K562 (cell line): ENCODE measurements around the gene RUNX1. TPM values are rescaled to one million over a fixed set of nuclear protein-coding genes. Genes with fewer than 3 reads are reported as not detected.
A peak's percentile ranks its signal among the peaks of the same experiment; 100 is the strongest.

Experiments used
- ATAC-seq: fragments of 200-7000 bp; cut with Tn5 transposase; 3 replicates; pipeline ENCODE4 v1.9.1; 2020; ENCODE audit warnings: moderate library complexity
- BruUV-seq: library from RNA; stranded (reverse); fragments of 400-500 nt; replicated peaks from 2 replicates; lab custom pipeline; 2021; lab: Mats Ljungman, UMichigan
- CTCF ChIA-PET: fragments of 300-600 bp; formaldehyde crosslinking; extraction: SDS; loops from one replicate; lab custom pipeline; 2021; ENCODE audit warnings: low intra/inter-chr PET ratio; lab: Yijun Ruan, JAX
- POLR2A ChIA-PET: fragments of 300-600, 350-650 bp; sonication (Branson Sonifier 250); formaldehyde crosslinking; extraction: SDS; loops from one replicate; lab custom pipeline; 2021; ENCODE audit warnings: antibody characterized with exemption, inconsistent platforms; lab: Yijun Ruan, JAX
- DNase-seq, 4 experiments: peaks; one replicate each; pipeline versions ENCODE4 v3.0.0 to v3.0.0-alpha.2; 2011 to 2018; ENCODE audit warnings: low spot score in 3 of 4, mixed read lengths in 3 of 4; ENCODE audit errors: extremely low read depth in 1 of 4
- FAIRE-seq: peaks from 2 replicates; lab custom pipeline; 2011; peaks lifted over from hg19 to GRCh38; lab: Jason Lieb, UNC
- H2AFZ ChIP-seq: 2 replicates; pipeline ENCODE4 v1.6.0; 2011; ENCODE audit warnings: low read depth, low read length, control low read depth, inconsistent platforms
- H3K27ac ChIP-seq: fragments of 200-600 bp; 3 replicates; pipeline ENCODE4 v1.8.0; 2011; ENCODE audit warnings: low read depth, mild to moderate bottlenecking, control low read depth, inconsistent platforms, low read length, moderate library complexity, mixed read lengths; ENCODE audit errors: extremely low read depth
- H3K27me3 ChIP-seq, 2 experiments: fragments of 300-600 bp in 1 of 2; 2 replicates in 1 of 2; 3 replicates in 1 of 2; pipeline versions ENCODE4 v1.6.0 to v1.8.0; 2011; ENCODE audit warnings: inconsistent platforms in 2 of 2, low read length in 2 of 2, mild to moderate bottlenecking in 1 of 2, mixed read lengths in 1 of 2, moderate library complexity in 1 of 2; ENCODE audit not compliant: control insufficient read depth in 2 of 2, insufficient read depth in 2 of 2
- H3K36me3 ChIP-seq: fragments of 300-600 bp; 3 replicates; pipeline ENCODE4 v1.8.0; 2011; ENCODE audit warnings: mild to moderate bottlenecking, low read length, inconsistent platforms; ENCODE audit not compliant: control insufficient read depth, insufficient read depth
- H3K4me1 ChIP-seq, 2 experiments: fragments of 200-600 bp in 1 of 2; replicated peaks in 1 of 2; 2 replicates in 1 of 2; 3 replicates in 1 of 2; pipeline versions ENCODE4 v1.5.1 to v1.8.0; 2011; ENCODE audit warnings: inconsistent platforms in 2 of 2, low read length in 2 of 2, mild to moderate bottlenecking in 1 of 2, mixed read lengths in 1 of 2, moderate library complexity in 1 of 2; ENCODE audit not compliant: control insufficient read depth in 2 of 2, insufficient read depth in 2 of 2
- H3K4me2 ChIP-seq: 2 replicates; pipeline ENCODE4 v1.6.1; 2011; ENCODE audit warnings: low read length, control low read depth, inconsistent platforms, mixed read lengths; ENCODE audit not compliant: insufficient read depth
- H3K4me3 ChIP-seq: fragments of 200-600 bp; sonication (generic), shearing (Covaris generic); 2 replicates; pipeline ENCODE4 v1.5.1; 2016; ENCODE audit warnings: control low read depth, inconsistent platforms
- H3K79me2 ChIP-seq: fragments of 200-600 bp; 3 replicates; pipeline ENCODE4 v1.8.0; 2011; ENCODE audit warnings: low read length, inconsistent platforms; ENCODE audit not compliant: control insufficient read depth, insufficient read depth
- H3K9ac ChIP-seq, 2 experiments: 2 replicates each; pipeline versions ENCODE4 v1.6.0 to v1.6.1; 2011; ENCODE audit warnings: low read depth in 2 of 2, low read length in 2 of 2, control low read depth in 1 of 2, inconsistent platforms in 1 of 2, mild to moderate bottlenecking in 1 of 2, mixed read lengths in 1 of 2; ENCODE audit not compliant: insufficient read depth in 1 of 2
- H3K9me1 ChIP-seq: one replicate; pipeline ENCODE4 v1.6.0; 2011; ENCODE audit warnings: inconsistent platforms, mild to moderate bottlenecking, low read length, moderate library complexity; ENCODE audit not compliant: control insufficient read depth, insufficient read depth
- H3K9me3 ChIP-seq: replicated peaks from 2 replicates; pipeline ENCODE4 v1.5.1; 2011; ENCODE audit warnings: low read depth, low read length, inconsistent platforms; ENCODE audit not compliant: control insufficient read depth, insufficient read depth
- H4K20me1 ChIP-seq: replicated peaks from 2 replicates; pipeline ENCODE4 v1.6.1; 2011; ENCODE audit warnings: low read length, inconsistent platforms, mixed read lengths; ENCODE audit not compliant: control insufficient read depth, insufficient read depth
- ATF4 ChIP-seq: fragments of 450-650 bp; formaldehyde crosslinking; IDR thresholded peaks from 2 replicates; pipeline ENCODE4 v1.4.0; 2022; ENCODE audit warnings: mild to moderate bottlenecking, moderate library complexity
- CBFA2T3 ChIP-seq: fragments of 450-650 bp; IDR thresholded peaks from 2 replicates; pipeline ENCODE4 v1.6.1; 2017
- CBX3 ChIP-seq, 2 experiments: IDR thresholded peaks; 1 replicate in 1 of 2; 2 replicates in 1 of 2; pipeline ENCODE4 v1.6.1; 2012; ENCODE audit warnings: inconsistent platforms in 2 of 2, low read length in 2 of 2, borderline replicate concordance in 1 of 2, control low read depth in 1 of 2
- LCOR ChIP-seq: sonication (generic); formaldehyde crosslinking; IDR thresholded peaks from 2 replicates; pipeline ENCODE4 v1.8.0; 2022; ENCODE audit warnings: mild to moderate bottlenecking, missing genetic modification reagents
- MIER1 ChIP-seq: fragments of 450-650 bp; IDR thresholded peaks from 2 replicates; pipeline ENCODE4 v1.6.1; 2016; ENCODE audit warnings: antibody characterized with exemption, mild to moderate bottlenecking, low read depth
- PTBP1 ChIP-seq: fragments of 200-400 bp; formaldehyde crosslinking; IDR thresholded peaks from 2 replicates; pipeline ENCODE4 v1.6.1; 2017; ENCODE audit warnings: low read depth, low read length
- RFX1 ChIP-seq: fragments of 450-650 bp; IDR thresholded peaks from 2 replicates; pipeline ENCODE4 v1.6.1; 2016; ENCODE audit warnings: mild to moderate bottlenecking, moderate library complexity
- RFX5 ChIP-seq: IDR thresholded peaks from 2 replicates; pipeline ENCODE4 v1.6.1; 2011; ENCODE audit warnings: low read depth, mild to moderate bottlenecking, improper control_type of control experiment, low read length
- STAT5B ChIP-seq: fragments of 250-450 bp; sonication (Bioruptor Pico); IDR thresholded peaks from 2 replicates; pipeline ENCODE4 v1.8.0; 2021; ENCODE audit warnings: mild to moderate bottlenecking, inconsistent platforms
- TAF1 ChIP-seq: IDR thresholded peaks from 2 replicates; pipeline ENCODE4 v1.6.1; 2011; ENCODE audit warnings: mild to moderate bottlenecking, low read length, moderate library complexity; ENCODE audit not compliant: insufficient read depth, control insufficient read depth, severe bottlenecking; ENCODE audit errors: extremely low read depth
- ZNF121 ChIP-seq: sonication (generic); formaldehyde crosslinking; conservative IDR thresholded peaks from 2 replicates; pipeline ENCODE4 v1.8.0; 2022; ENCODE audit warnings: missing genetic modification reagents
- ZNF354B ChIP-seq: fragments of 250-450 bp; sonication (Bioruptor Pico); IDR thresholded peaks from 2 replicates; pipeline ENCODE4 v1.4.0; 2020
- ZNF57 ChIP-seq: fragments of 450-650 bp; formaldehyde crosslinking; IDR thresholded peaks from 2 replicates; pipeline ENCODE4 v1.4.0; 2020; ENCODE audit warnings: mild to moderate bottlenecking, moderate library complexity
- WGBS: fragments of 100-300 bp; shearing (Covaris generic); methylation state at CpG from one replicate; pipeline ENCODE4 v1.1.6; 2016; ENCODE audit warnings: low coverage, mixed read lengths; ENCODE audit not compliant: insufficient coverage; ENCODE audit errors: missing lambda C conversion rate; 5-methylcytosine and 5-hydroxymethylcytosine counted together
- in situ Hi-C: fragments of 300-500 bp; cut with MboI; formaldehyde crosslinking; loops from 4 replicates; pipeline ENCODE4 v1.15.0; 2018; ENCODE audit warnings: inconsistent platforms, mixed read lengths
- intact Hi-C: fragments of 100-400 bp; cut with micrococcal nuclease; formaldehyde crosslinking; loops from 2 replicates; pipeline ENCODE4 v1.14.2; 2022
- polyA plus RNA-seq, 8 experiments: library from polyadenylated mRNA; depleted of rRNA in 4 of 8; stranded (reverse) in 5 of 8; unstranded in 3 of 8; fragments of >200 nt; fragmentation: Nextera tagmentation in 2 of 8; fragmentation: Illumina TruSeq in 1 of 8; extraction: Ambion mirVana in 2 of 8; extraction: Trizol in 1 of 8; gene quantifications; 2 replicates each; pipeline versions ENCODE4 v1.2.1 to v1.2.3, GENCODE V29; 2011 to 2014; ENCODE audit warnings: inconsistent platforms in 1 of 8, missing spikeins in 1 of 8
- total RNA-seq, 7 experiments: library from RNA; depleted of rRNA in 6 of 7; stranded (reverse); fragments of >200 nt in 6 of 7; fragmentation: Illumina TruSeq in 2 of 7; extraction: Trizol in 2 of 7; gene quantifications; 2 replicates each; pipeline versions ENCODE4 v1.2.1 to v1.2.3, GENCODE V29; 2011 to 2021; ENCODE audit warnings: low replicate concordance in 1 of 7

RUNX1 gene
- total and polyA plus RNA-seq, 9 of the 15 experiments (the other 6 are each of a cell fraction or from before 2014, with no cell fraction given), result 2.2 to 68.6 (median 17.8) TPM

DNA sequence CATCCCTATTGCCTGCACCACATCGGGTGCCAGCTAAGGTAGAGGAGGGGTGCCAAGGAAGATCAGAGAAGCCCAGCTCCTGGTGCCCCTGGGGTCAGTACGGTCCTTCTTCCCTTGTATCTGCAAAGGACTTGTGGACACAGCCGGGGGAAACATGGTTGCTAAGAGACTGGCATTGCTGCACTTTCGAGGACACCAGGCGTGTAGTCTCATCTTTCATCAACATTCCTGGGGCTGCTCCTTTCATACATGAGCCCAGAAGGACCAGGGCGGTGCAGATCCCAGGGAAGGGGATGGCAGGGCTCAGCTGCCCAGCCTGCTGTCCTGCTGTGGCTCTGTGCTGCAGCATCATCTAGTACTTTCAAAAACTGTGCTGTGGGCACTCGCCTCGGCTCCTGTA is 61.0 kb downstream of the RUNX1 start:
- no peak for FAIRE-seq
- H3K79me2 ChIP-seq, result no peaks in the 10 kb centered on the region
- intact Hi-C loops (no loop called here), in situ Hi-C loops (loop anchor here (10.0 kb wide), 1 partner anchor 857 kb away; no protein-coding TSS in a partner anchor)
- ChIA-PET CTCF (no interaction called here), POLR2A (interaction anchor here (0.9 to 3.4 kb wide), 5 partner anchors 15 to 182 kb away, joined by 3 to 12 read pairs (median 4); no protein-coding TSS in a partner anchor)
- no peak overlapping the region for H2AFZ ChIP-seq
- no peak for ATAC-seq
- BruUV-seq, result no TSS peak
- no peak for TF ChIP-seq CBFA2T3
- TF ChIP-seq RFX1, result peak; percentile 44; the same call in 1 of the 2 replicates
- 68% methylated on average over 8 of the region's 8 CpGs for WGBS
- H3K9ac ChIP-seq, result no peak overlapping the region; a peak in 1 of 4 replicates
- H3K36me3 ChIP-seq, result no peaks in the 10 kb centered on the region
- H4K20me1 ChIP-seq, result no peaks in the 10 kb centered on the region
- H3K9me1 ChIP-seq, result no peaks in the 10 kb centered on the region
- no peak overlapping the region for H3K4me3 ChIP-seq
- H3K27ac ChIP-seq, result no peak overlapping the region
- no peaks in the 10 kb centered on the region for H3K9me3 ChIP-seq
- no peak overlapping the region for H3K4me2 ChIP-seq
- peaks cover 27 to 56% of the 10 kb centered on the region in 2 experiments for H3K4me1 ChIP-seq
- H3K27me3 ChIP-seq, result no peaks in the 10 kb centered on the region
- DNase-seq, result no peak

DNA sequence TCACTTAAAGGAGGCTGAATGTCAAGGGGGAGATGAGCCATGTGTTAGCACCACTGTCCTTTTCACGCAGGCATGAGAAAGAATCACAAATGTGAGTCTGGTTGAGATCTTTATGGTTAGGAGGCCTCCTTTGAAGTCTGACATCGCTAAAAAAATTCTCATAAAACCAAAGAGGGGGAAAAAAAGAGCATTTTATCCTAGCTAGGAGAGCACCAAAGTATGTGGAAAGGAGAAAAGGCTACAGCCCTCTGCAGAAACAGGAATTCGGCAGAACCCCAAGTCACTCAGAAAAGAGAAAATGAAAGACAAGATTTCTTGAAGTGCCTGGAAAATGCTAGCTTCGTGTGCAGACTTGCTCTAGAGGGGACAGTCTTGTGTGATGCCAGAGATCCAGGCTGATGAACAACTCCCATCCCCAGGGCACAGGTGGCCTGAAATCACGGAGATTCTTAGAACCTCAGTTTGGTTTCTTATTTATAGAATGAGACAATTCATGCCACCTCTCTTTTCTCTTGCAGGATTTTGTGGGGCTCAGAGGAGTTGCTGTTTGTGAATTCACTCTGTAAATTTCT is 61.5 kb downstream of the RUNX1 start:
- ATAC-seq (no peak), FAIRE-seq (no peak), DNase-seq (no peak)
- Histone ChIP-seq H2AFZ (no peak overlapping the region; the same call in 1 of the 2 replicates), H3K9ac (no peak overlapping the region), H3K4me3 (no peak overlapping the region), H4K20me1 (no peaks in the 10 kb centered on the region), H3K36me3 (no peaks in the 10 kb centered on the region), H3K27me3 (no peaks in the 10 kb centered on the region), H3K9me1 (no peaks in the 10 kb centered on the region), H3K4me2 (no peak overlapping the region), H3K79me2 (no peaks in the 10 kb centered on the region), H3K27ac (no peak overlapping the region), H3K4me1 (peaks cover 23 to 59% of the 10 kb centered on the region in 2 experiments), H3K9me3 (no peaks in the 10 kb centered on the region)
- WGBS, result 49% methylated on average over 5 of the region's 5 CpGs
- in situ Hi-C loops (loop anchor here (10.0 kb wide), 1 partner anchor 857 kb away; no protein-coding TSS in a partner anchor), intact Hi-C loops (no loop called here)
- CTCF ChIA-PET, result no interaction called here
- POLR2A ChIA-PET, result interaction anchor here (0.6 to 3.4 kb wide), 5 partner anchors 14 to 1399 kb away, joined by 3 to 12 read pairs (median 3); partner anchors contain the start of gene DONSON
- no TSS peak for BruUV-seq
- TF ChIP-seq ATF4 (CRISPR knock-in tag) (no peak), STAT5B (no peak), MIER1 (no peak), RFX5 (no peak), ZNF354B (CRISPR knock-in tag) (no peak), ZNF121 (CRISPR knock-in tag) (no peak), TAF1 (no peak), LCOR (CRISPR knock-in tag) (no peak), CBX3 (IDR thresholded peaks at IDR 0.05; ENCODE audit: borderline replicate concordance in 1 of 2, low read length in 2 of 2) (no peak), ZNF57 (CRISPR knock-in tag) (no peak), PTBP1 (no peak)
